GM23338 (cell line): Measurements from ENCODE around the gene NANP. TPM values are rescaled to one million over a fixed set of nuclear protein-coding genes. Genes with fewer than 3 reads are reported as not detected.
"Not testable (repeated sequence)": the region's sequence is repeated elsewhere in the genome, so short reads cannot be mapped to it uniquely, and the experiment has no call there.

Source experiments
- ATAC-seq: fragments of 200-7000 bp; cut with Tn5 transposase; 3 replicates; pipeline ENCODE4 v1.9.1; 2020
- DNase-seq: peaks from one replicate; pipeline ENCODE4 v3.0.0-alpha.2; 2015; ENCODE audit warnings: low spot score
- H2AFZ ChIP-seq: fragments of 200-600 bp; sonication (generic); 2 replicates; pipeline ENCODE4 v1.8.0; 2016; ENCODE audit warnings: antibody characterized with exemption, mild to moderate bottlenecking, moderate library complexity
- H3F3A ChIP-seq: fragments of 200-600 bp; sonication (generic); replicated peaks from 2 replicates; pipeline ENCODE4 v1.8.0; 2017; ENCODE audit warnings: antibody characterized with exemption, mixed run types, low read depth
- H3K27ac ChIP-seq: fragments of 200-600 bp; sonication (generic); 2 replicates; pipeline ENCODE4 v1.6.1; 2016; ENCODE audit warnings: low read depth
- H3K27me3 ChIP-seq: fragments of 200-600 bp; sonication (generic); 2 replicates; pipeline ENCODE4 v1.8.0; 2016; ENCODE audit warnings: mild to moderate bottlenecking, mixed run types, moderate library complexity; ENCODE audit not compliant: insufficient read depth
- H3K36me3 ChIP-seq: fragments of 200-600 bp; sonication (generic); 2 replicates; pipeline ENCODE4 v1.8.0; 2016; ENCODE audit warnings: mild to moderate bottlenecking; ENCODE audit not compliant: insufficient read depth
- H3K4me1 ChIP-seq: fragments of 200-600 bp; sonication (generic); 2 replicates; pipeline ENCODE4 v1.8.0; 2016; ENCODE audit warnings: mild to moderate bottlenecking, moderate library complexity; ENCODE audit not compliant: insufficient read depth
- H3K4me2 ChIP-seq: fragments of 200-600 bp; sonication (generic); 2 replicates; pipeline ENCODE4 v1.7.1; 2017; ENCODE audit warnings: mixed run types
- H3K4me3 ChIP-seq: fragments of 200-600 bp; sonication (generic); 2 replicates; pipeline ENCODE4 v1.6.1; 2016; ENCODE audit warnings: mixed run types
- H3K79me2 ChIP-seq: fragments of 200-600 bp; sonication (generic); replicated peaks from 2 replicates; pipeline ENCODE4 v1.8.0; 2017; ENCODE audit warnings: mild to moderate bottlenecking; ENCODE audit not compliant: insufficient read depth
- H3K9me2 ChIP-seq: fragments of 200-600 bp; sonication (generic); 2 replicates; pipeline ENCODE4 v1.8.0; 2017; ENCODE audit not compliant: insufficient read depth
- H4K20me1 ChIP-seq: fragments of 200-600 bp; sonication (generic); replicated peaks from 2 replicates; pipeline ENCODE4 v1.8.0; 2017; ENCODE audit warnings: mild to moderate bottlenecking; ENCODE audit not compliant: insufficient read depth
- H3K27ac Mint-ChIP-seq: 2 replicates; pipeline ENCODE4 v1.8.0; 2020; ENCODE audit warnings: inconsistent platforms, mild to moderate bottlenecking, moderate library complexity, mixed read lengths
- H3K27me3 Mint-ChIP-seq: 3 replicates; pipeline ENCODE4 v1.8.0; 2022; ENCODE audit warnings: low read depth, mild to moderate bottlenecking, moderate library complexity, mixed read lengths, inconsistent platforms; ENCODE audit not compliant: insufficient read depth, poor library complexity
- H3K36me3 Mint-ChIP-seq: 3 replicates; pipeline ENCODE4 v1.8.0; 2021; ENCODE audit warnings: low read depth, mild to moderate bottlenecking, inconsistent platforms, moderate library complexity, mixed read lengths
- H3K4me1 Mint-ChIP-seq: 3 replicates; pipeline ENCODE4 v1.8.0; 2020; ENCODE audit warnings: mild to moderate bottlenecking, inconsistent platforms, mixed read lengths
- H3K4me3 Mint-ChIP-seq: 3 replicates; pipeline ENCODE4 v1.8.0; 2021; ENCODE audit warnings: moderate library complexity, mild to moderate bottlenecking, inconsistent platforms, mixed read lengths
- H3K9me3 Mint-ChIP-seq: 3 replicates; pipeline ENCODE4 v1.8.0; 2020; ENCODE audit warnings: moderate library complexity, mild to moderate bottlenecking, inconsistent platforms, mixed read lengths
- CREB1 ChIP-seq: fragments of 250-450 bp; sonication (Bioruptor Pico); IDR thresholded peaks from 2 replicates; pipeline ENCODE4 v1.5.0; 2020; ENCODE audit warnings: low read depth, mild to moderate bottlenecking, moderate library complexity
- CTCF ChIP-seq, 2 experiments: fragments of 200-600 bp in 1 of 2; sonication (generic) in 1 of 2; conservative IDR thresholded peaks; 2 replicates each; pipeline versions ENCODE4 v1.5.1 to v1.6.1; 2016 to 2017; ENCODE audit warnings: antibody characterized with exemption in 2 of 2, low read depth in 2 of 2, mild to moderate bottlenecking in 2 of 2, moderate library complexity in 1 of 2
- EZH2 ChIP-seq: fragments of 200-600 bp; sonication (generic); IDR thresholded peaks from one replicate; pipeline ENCODE4 v1.8.0; 2017; ENCODE audit warnings: antibody characterized with exemption, mild to moderate bottlenecking, low read depth; ENCODE audit not compliant: unreplicated experiment
- JUNB ChIP-seq: IDR thresholded peaks from one replicate; pipeline ENCODE4 v1.6.1; 2016; ENCODE audit warnings: antibody characterized with exemption; ENCODE audit not compliant: unreplicated experiment
- NANOG ChIP-seq: IDR thresholded peaks from 2 replicates; pipeline ENCODE4 v1.6.1; 2016; ENCODE audit warnings: antibody characterized with exemption, borderline replicate concordance
- STAT1 ChIP-seq: IDR thresholded peaks from one replicate; pipeline ENCODE4 v1.6.1; 2016; ENCODE audit warnings: antibody characterized with exemption; ENCODE audit not compliant: unreplicated experiment
- ZNF114 ChIP-seq: fragments of 250-450 bp; sonication (Bioruptor Pico); IDR thresholded peaks from 2 replicates; pipeline ENCODE4 v1.5.0; 2020; ENCODE audit warnings: mild to moderate bottlenecking, moderate library complexity
- ZNF462 ChIP-seq: fragments of 250-450 bp; sonication (Bioruptor Pico); IDR thresholded peaks from 2 replicates; pipeline ENCODE4 v1.5.0; 2020; ENCODE audit warnings: mild to moderate bottlenecking, moderate library complexity
- polyA plus RNA-seq: library from polyadenylated mRNA; unstranded; fragments of >200 nt; fragmentation: Nextera tagmentation; extraction: Ambion mirVana; gene quantifications from 2 replicates; pipeline ENCODE4 v1.2.1, GENCODE V29; 2016
- total RNA-seq: library from RNA; depleted of rRNA; stranded (reverse); fragments of >200 nt; shearing (Covaris generic); gene quantifications from 2 replicates; pipeline ENCODE4 v1.2.3, GENCODE V29; 2014

Gene NANP
- total and polyA plus RNA-seq, 2 experiments from 2014 or later: 3.9 to 7.6 TPM

- Histone ChIP-seq H3K4me3 (no peak overlapping the region), H3K79me2 (no peaks in the 10 kb centered on the region), H3K4me1 (no peaks in the 10 kb centered on the region), H3K27ac (no peak overlapping the region), H3F3A (no peaks in the 10 kb centered on the region), H2AFZ (no peak overlapping the region), H4K20me1 (no peaks in the 10 kb centered on the region), H3K4me2 (no peak overlapping the region), H3K36me3 (no peaks in the 10 kb centered on the region), H3K9me2 (no peaks in the 10 kb centered on the region), H3K27me3 (no peaks in the 10 kb centered on the region)
- H3K4me3 Mint-ChIP-seq: no peak overlapping the region
- H3K9me3 Mint-ChIP-seq: peaks cover 4% of the 10 kb centered on the region; the same call in 1 of the 3 replicates
- DNase-seq (no peak), ATAC-seq (no peak)
- H3K27ac Mint-ChIP-seq: no peak overlapping the region
- TF ChIP-seq JUNB: no peak
- no peak for TF ChIP-seq STAT1
- H3K36me3 Mint-ChIP-seq: no peaks in the 10 kb centered on the region; the same call in 2 of the 3 replicates
- H3K27me3 Mint-ChIP-seq: peaks cover 5% of the 10 kb centered on the region
- H3K4me1 Mint-ChIP-seq: no peaks in the 10 kb centered on the region
Measured at GRCh38 chr20:25600632-25601031, 23.2 kb downstream of the NANP start.

- ATAC-seq (no peak), DNase-seq (no peak)
- Mint-ChIP-seq H3K9me3 (no peaks in the 10 kb centered on the region), H3K4me1 (no peaks in the 10 kb centered on the region), H3K36me3 (no peaks in the 10 kb centered on the region), H3K27ac (no peak overlapping the region), H3K27me3 (peaks cover 2% of the 10 kb centered on the region), H3K4me3 (no peak overlapping the region)
- Histone ChIP-seq H3F3A (no peaks in the 10 kb centered on the region), H3K27me3 (no peaks in the 10 kb centered on the region), H3K9me2 (peaks cover 6% of the 10 kb centered on the region; the same call in 1 of the 2 replicates), H3K79me2 (no peaks in the 10 kb centered on the region), H3K36me3 (no peaks in the 10 kb centered on the region), H3K4me2 (no peak overlapping the region), H2AFZ (no peak overlapping the region; the same call in 1 of the 2 replicates), H3K4me1 (no peaks in the 10 kb centered on the region), H3K27ac (no peak overlapping the region), H3K4me3 (no peak overlapping the region), H4K20me1 (no peaks in the 10 kb centered on the region)
- no peak for TF ChIP-seq CREB1 (CRISPR knock-in tag)
- no peak for TF ChIP-seq ZNF462 (CRISPR knock-in tag)
- TF ChIP-seq CTCF (conservative IDR thresholded peaks at IDR 0.05; ENCODE audit: low read depth in 2 of 2): no peak
- no peak for TF ChIP-seq ZNF114
- TF ChIP-seq NANOG: no peak
- TF ChIP-seq EZH2: no peak
- no peak for TF ChIP-seq JUNB
Measured at GRCh38 chr20:25592135-25592852, 31.5 kb downstream of the NANP start.

GRCh38 chr20:25590778-25591177, 33.0 kb downstream of the NANP start:
- H3K4me2 ChIP-seq, H3K4me3 Mint-ChIP-seq, H3K27me3 Mint-ChIP-seq, H3K4me3 ChIP-seq, DNase-seq, H3K27me3 ChIP-seq, H3K9me2 ChIP-seq, H3K36me3 ChIP-seq, H3K79me2 ChIP-seq, H3K27ac Mint-ChIP-seq, H3K4me1 ChIP-seq, H3F3A ChIP-seq, H3K9me3 Mint-ChIP-seq, ATAC-seq, H4K20me1 ChIP-seq, H3K36me3 Mint-ChIP-seq, H3K4me1 Mint-ChIP-seq, H3K27ac ChIP-seq: not testable (repeated sequence)
- peak overlapping the region; percentile 32; the same call in 1 of the 2 replicates for H2AFZ ChIP-seq
